GM19351 (cell line): Measurements from ENCODE around the gene NDUFAF8.

Source experiments
- ATAC-seq: cut with Tn5 transposase; IDR thresholded peaks from one replicate; pipeline ENCODE4 v1.9.1; 2021; ENCODE audit warnings: mild to moderate bottlenecking, moderate library complexity; ENCODE audit not compliant: unreplicated experiment

Gene NDUFAF8

GRCh38 chr17:81288715-81289114 is 49.6 kb downstream of the NDUFAF8 start:
- no peak for ATAC-seq

GRCh38 chr17:81289627-81290026 is 50.5 kb downstream of the NDUFAF8 start:
- no peak for ATAC-seq

DNA sequence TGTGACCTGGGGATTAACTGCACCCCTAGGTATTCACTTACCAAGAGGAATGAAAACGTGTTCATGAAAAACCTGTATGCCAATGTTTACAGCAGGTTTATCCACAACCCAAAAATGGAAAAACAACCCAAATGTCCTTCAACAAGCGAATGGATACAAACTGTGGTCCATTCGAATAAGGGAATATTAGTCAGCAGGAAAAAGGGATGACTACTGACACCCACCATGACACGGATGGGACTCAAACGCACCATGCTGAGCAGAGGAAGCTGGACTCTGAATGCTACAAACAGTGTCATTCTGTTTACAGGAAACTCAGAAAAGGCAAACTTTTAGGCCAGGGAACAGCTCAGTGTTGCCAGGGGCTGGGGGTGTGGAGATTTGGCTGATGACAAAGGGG is 51.1 kb downstream of the NDUFAF8 start:
- no peak for ATAC-seq
